ENCODE results near the gene MRTFB.

MRTFB gene

DNA sequence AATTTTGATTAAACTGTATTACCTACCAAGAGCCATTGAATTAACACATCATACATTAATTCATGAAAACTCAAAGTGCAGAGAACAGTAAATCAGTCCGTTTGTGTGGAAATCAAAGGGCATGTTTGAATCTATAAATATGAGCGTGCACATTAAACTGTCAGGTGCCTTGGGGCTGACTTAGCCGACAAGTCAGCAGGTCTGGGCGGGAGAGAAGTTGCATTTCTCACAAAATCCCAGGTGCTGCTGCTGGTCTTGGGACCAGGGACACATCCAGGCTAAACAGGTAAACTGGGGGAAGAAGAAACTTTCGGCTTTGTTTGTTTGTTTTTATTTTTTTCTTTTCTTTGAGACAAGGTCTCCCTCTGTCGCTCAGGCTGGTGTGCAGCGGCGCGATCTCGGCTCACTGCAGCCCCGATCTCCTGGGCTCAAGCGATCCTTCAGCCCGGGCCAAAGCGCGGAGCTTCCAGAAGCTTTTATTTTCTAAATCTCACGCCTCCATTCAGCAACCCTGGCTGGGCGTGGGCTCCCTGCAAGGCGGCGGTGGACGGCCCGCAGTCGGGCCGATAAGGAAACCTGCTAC is 213.9 kb downstream of the MRTFB start:
- no peak for DNase-seq (ENCODE audit: low read depth in 2 of 2)

DNA sequence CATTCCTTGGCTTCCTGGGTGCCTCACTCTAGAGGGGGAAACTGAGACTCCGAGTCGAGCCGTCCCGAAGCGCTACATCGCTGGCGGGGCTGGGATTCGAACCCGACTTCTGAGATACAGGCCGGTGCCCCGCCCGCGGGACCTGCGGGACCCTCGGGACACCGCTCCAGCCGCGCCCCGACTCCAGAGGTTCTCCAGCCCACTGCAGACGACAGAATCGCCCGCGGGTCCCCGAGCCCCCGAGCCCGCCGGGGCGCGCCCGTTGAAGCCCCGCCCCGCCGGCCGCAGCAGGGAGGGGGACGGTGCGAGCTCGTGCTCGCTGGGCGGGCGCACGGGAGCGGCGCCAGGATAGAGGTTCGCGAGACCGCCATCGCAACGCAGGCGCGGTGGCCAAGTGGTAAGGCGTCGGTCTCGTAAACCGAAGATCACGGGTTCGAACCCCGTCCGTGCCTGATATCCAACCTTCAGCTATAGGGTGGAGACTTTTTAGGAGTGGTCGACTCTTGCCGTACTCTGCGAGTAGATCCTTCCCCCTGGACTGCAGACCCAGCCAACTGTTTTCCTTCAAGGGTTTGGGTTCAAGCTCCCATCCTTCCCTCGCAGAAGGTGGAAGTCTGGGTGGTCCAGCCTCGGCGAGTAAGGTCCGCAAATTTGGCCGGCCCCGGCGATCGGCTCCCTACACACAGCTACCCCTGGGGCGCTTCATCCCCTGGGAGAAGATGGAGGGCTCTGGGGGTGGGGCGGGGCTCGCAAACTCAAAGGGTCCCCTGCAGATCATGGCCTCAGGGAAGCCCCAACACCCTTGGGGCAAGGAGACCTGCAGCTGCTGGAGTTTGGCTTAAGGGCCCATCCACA is 214.6 kb downstream of the MRTFB start:
- peak; percentile 87 to 88 for DNase-seq (ENCODE audit: low read depth in 2 of 2)

GRCh38 chr16:14286368-14287230 is 215.5 kb downstream of the MRTFB start:
- DNase-seq (ENCODE audit: low read depth in 2 of 2) = no peak

- no peak for DNase-seq (ENCODE audit: low read depth in 2 of 2)
Measured at GRCh38 chr16:14289692-14290340, 218.7 kb downstream of the MRTFB start.

- DNase-seq (ENCODE audit: low read depth in 2 of 2) = no peak
Measured at GRCh38 chr16:14291286-14291685, 220.2 kb downstream of the MRTFB start.

DNA sequence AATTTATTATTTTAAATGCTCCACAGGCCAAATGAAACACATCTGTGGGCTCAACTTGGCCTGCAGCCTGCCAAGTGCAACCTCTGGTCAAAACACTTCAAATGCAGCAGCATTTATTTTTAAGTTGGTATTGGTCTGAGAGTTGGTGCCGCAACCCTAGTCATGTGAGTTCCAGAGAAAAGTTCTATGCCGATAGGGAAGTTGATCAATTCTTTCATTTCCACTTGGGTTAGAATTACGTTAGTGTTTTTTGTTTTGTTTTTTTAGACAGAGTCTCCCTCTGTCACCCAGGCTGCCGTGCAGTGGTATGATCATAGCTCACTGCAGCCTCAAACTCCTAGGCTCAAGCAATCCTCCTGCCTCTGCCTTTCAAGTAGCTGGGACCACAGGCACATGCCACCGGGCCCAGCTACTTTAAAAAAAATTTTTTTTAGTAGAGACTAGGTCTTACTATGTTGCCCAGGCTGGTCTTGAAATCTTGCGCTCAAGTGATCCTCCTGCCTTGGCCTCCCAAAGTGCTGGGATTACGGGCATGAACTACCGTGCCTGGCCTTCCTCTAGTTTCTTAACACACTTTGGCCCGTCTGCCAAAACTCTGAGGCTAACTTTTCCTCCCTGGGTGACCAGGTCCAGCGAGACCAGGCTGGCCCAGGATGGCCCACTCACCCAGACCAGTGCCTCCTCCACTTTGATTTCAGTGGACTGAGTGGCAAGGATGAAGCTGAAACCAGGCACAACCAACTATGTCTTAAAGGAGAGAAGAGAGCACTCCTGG is 221.1 kb downstream of the MRTFB start:
- DNase-seq (ENCODE audit: low read depth in 2 of 2) = no peak

- no peak for DNase-seq (ENCODE audit: low read depth in 2 of 2)
Measured at GRCh38 chr16:14296663-14297062, 225.5 kb downstream of the MRTFB start.

GRCh38 chr16:14298374-14299122 is 227.4 kb downstream of the MRTFB start:
- no peak for DNase-seq (ENCODE audit: low read depth in 2 of 2)

DNA sequence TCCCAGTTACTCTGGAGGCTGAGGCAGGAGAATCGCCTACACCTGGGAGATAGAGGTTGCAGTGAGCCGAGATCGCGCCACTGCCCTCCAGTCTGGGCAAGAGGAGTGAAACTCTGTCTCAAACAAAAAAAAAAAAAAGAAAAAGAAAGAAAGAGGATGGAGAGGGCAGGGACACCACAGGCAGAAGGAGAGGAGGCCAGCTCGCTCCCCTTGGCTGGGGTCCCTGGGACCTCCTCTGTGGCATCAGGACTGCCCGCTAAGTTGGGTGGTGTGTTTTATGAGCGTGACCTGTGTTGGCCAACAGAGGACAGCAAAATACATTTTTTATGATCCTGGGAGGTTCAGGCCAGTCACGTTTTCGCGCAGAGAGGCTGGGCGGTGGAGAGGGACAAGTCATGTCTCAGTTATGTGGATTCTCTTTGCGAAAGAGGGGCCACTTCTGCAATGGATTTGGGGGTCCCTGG is 229.6 kb downstream of the MRTFB start:
- DNase-seq (ENCODE audit: low read depth in 2 of 2) = no peak

DNA sequence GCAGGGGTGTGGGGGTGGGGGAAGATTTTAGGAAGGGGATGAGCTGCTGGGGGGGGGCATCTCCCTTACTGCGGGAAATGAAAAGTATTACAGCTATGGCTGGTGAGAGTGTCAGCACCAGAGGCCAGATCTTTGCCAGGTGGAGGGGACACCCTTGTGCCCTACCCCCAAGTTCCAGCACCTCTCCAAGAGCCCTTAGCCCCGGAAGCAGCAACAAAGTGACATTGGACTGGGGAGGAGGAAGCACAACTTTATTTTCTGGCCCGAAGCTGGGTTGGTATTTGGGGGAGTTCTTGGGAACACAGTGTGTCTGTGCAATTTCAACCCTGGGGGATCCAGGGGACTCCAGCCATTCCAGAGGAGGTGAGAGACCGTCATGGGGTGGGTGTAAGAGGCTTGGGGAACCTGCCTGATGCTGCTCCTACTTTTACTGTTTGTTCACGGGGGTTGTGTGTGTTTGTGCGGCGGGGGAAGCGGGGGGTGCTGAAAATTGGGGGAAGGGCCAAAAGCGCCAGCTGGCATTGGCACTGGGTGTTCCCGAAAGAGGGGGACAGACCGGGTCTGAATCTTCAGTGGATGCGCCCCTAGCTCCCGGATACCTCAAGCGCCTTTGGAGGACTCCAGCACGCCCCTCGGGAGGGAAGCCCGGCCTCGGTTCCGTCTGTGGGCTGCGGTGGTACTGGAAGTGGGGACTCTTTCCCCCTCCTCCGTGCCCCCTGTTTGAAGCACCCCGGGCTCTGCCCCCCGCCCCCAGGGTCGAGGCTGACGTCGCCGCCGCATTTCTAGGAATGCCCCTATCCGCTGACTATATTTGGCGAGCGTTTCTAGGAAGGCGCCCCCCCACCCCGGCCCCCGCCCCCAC is 230.3 kb downstream of the MRTFB start:
- no peak for DNase-seq (ENCODE audit: low read depth in 2 of 2)

GRCh38 chr16:14302031-14302398 is 230.9 kb downstream of the MRTFB start:
- no peak for DNase-seq (ENCODE audit: low read depth in 2 of 2)

DNA sequence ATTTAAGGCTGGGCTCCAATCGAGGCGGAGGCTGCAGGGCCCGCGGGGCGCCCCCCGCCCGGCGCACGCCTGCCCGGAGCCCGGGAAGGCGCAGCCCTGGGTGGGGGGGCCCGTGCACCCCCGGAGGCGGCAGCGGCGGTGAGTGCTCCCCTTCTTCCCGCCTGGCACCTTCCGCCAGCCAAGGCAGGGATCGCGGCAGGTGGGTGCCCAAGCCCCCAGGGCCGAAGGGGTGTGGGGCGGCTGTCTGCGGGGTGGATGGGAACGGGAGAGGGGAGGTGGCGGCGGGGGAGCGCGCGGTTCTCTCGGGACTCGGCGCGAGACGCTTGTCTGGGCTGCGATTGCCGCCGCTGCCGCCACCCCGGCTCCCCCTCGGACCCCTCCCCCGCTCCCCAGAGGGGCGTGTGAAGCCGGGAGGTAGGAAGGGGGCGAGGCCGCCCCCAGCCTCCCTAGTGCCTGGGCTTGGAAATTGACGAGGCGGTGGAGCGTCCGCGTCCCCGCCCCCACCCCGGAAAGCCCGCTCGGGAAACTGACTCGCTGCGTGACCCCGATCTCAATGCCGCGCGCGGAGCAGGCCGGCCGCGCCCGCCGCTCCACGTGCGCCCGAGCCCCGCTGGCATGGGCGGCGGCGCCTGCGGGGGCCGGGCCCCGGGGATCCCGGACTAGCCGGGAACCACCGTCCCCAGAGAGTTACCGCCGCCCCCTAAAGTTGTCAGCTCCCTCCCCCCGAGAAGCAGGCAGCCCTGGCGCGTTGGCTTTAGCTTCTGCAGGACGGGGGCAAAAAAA is 231.5 kb downstream of the MRTFB start:
- DNase-seq (ENCODE audit: low read depth in 2 of 2) = no peak

DNA sequence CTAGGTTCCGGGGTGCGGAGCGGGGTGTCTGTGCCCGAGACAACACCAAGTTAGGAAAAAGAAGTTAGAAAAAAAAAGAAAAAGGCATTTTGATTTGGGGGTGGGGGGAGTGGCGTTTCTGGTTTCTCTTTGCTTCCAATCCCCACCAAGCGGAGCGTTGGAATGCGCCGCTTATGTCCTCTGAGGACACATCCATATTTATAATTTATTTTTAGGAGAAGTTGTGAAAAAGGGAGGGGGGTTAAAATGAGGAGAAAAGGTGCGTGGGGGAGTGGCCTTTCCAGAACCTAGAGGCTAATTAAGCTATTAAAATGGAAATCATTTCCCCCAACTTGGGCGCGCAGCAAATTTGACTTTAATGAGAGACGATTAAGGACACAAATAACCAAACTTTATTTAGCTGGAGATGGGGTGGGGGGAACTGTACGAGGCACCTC is 232.1 kb downstream of the MRTFB start:
- no peak for DNase-seq (ENCODE audit: low read depth in 2 of 2)

DNA sequence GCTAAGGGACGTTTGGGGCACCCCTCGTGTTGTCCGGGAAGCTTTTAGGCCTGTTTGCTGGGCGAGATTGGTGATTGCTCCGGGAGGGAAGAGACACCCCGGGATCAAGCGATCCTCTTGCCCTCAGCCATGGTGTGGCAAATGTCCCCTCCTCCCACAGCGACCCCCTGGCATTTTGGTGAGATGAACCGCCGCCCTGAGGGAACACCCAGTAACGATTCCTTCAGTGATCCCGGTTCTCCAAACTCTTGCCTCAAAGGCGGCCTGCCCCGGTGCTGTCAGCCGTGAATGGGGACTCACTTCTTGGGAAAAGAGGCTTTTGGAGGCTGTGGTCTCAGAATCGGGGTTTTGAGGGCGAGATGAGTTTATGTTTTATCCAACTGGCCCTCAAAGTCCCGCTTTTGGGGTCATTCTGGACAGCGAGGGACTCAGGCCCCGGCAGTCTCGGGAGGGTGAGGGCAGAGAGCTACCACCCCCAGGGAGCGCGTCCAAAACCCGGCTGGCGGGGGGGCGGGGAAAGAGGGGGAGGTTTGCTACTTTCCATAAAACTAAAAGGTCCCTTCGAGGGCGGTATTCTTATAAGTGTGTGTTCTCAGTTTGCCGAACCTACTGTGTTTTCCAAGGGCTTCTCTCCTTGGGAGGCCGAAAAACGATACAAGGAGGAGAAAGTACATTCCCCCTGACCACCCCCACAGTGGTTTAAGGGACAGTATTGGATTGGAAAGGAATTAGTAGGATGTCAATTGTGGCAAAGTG is 232.7 kb downstream of the MRTFB start:
- DNase-seq (ENCODE audit: low read depth in 2 of 2) = no peak

DNA sequence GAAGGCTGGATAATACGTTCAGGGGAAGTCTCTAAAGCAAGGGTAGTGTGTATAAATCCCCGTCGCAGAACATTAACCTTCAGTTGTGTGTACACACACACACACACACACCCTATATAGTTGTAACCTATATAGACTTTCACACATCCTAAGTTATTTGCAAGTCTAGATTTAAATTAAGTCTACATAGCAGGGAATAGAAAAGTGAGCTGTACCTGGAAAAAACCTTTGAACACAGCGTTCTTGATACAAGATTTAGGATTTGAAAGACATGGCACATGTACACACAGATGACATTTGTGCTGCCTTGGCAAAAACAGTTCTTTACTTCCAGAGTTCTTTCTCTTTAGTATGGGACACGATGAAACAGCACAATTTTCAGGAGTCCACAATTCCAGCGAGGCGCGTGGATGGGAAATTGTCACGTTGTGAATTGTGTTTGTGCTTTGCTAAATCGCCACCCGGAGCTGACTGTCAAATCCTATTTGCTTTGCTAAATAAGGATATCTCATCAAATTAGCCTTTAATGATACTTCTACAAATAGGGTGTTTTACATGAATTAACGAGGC is 233.9 kb downstream of the MRTFB start:
- DNase-seq (ENCODE audit: low read depth in 2 of 2) = no peak

GRCh38 chr16:14306485-14307058 is 235.5 kb downstream of the MRTFB start:
- no peak for DNase-seq (ENCODE audit: low read depth in 2 of 2)

GRCh38 chr16:14307059-14307526 is 236.0 kb downstream of the MRTFB start:
- no peak for DNase-seq (ENCODE audit: low read depth in 2 of 2)
